ENCODE results near the gene SEMA4B.

DNA sequence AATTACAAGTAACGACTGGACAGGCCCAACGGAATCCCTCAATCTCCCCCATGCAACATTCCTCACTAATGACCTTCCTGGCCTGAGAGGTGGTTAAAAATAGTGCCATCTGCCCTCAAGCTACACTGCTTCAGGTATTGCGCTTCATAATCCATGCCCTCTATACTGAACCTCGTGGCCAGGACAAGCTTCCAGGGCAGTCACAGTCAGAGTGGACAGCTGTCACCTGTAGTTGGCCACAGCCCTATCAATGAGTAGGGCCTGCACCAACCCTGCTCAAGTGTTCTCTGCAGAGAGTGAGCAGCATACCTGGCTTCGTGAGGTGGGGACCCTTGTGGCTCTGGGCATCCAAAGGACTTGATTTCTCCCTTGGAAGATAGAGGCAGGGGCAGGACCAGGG is 46.9 kb upstream of the SEMA4B start:
- TF ChIP-seq SPI1 (IDR thresholded peaks at IDR 0.05; ENCODE audit: borderline replicate concordance, low read depth), result no peak
- TF ChIP-seq, protein P1, sequence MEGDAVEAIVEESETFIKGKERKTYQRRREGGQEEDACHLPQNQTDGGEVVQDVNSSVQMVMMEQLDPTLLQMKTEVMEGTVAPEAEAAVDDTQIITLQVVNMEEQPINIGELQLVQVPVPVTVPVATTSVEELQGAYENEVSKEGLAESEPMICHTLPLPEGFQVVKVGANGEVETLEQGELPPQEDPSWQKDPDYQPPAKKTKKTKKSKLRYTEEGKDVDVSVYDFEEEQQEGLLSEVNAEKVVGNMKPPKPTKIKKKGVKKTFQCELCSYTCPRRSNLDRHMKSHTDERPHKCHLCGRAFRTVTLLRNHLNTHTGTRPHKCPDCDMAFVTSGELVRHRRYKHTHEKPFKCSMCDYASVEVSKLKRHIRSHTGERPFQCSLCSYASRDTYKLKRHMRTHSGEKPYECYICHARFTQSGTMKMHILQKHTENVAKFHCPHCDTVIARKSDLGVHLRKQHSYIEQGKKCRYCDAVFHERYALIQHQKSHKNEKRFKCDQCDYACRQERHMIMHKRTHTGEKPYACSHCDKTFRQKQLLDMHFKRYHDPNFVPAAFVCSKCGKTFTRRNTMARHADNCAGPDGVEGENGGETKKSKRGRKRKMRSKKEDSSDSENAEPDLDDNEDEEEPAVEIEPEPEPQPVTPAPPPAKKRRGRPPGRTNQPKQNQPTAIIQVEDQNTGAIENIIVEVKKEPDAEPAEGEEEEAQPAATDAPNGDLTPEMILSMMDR (IDR thresholded peaks at IDR 0.05; ENCODE audit: insufficient read depth, low read length), result no peak
- TF ChIP-seq GABPA (IDR thresholded peaks at IDR 0.05; ENCODE audit: low read depth), result no peak
- TF ChIP-seq, protein P2, sequence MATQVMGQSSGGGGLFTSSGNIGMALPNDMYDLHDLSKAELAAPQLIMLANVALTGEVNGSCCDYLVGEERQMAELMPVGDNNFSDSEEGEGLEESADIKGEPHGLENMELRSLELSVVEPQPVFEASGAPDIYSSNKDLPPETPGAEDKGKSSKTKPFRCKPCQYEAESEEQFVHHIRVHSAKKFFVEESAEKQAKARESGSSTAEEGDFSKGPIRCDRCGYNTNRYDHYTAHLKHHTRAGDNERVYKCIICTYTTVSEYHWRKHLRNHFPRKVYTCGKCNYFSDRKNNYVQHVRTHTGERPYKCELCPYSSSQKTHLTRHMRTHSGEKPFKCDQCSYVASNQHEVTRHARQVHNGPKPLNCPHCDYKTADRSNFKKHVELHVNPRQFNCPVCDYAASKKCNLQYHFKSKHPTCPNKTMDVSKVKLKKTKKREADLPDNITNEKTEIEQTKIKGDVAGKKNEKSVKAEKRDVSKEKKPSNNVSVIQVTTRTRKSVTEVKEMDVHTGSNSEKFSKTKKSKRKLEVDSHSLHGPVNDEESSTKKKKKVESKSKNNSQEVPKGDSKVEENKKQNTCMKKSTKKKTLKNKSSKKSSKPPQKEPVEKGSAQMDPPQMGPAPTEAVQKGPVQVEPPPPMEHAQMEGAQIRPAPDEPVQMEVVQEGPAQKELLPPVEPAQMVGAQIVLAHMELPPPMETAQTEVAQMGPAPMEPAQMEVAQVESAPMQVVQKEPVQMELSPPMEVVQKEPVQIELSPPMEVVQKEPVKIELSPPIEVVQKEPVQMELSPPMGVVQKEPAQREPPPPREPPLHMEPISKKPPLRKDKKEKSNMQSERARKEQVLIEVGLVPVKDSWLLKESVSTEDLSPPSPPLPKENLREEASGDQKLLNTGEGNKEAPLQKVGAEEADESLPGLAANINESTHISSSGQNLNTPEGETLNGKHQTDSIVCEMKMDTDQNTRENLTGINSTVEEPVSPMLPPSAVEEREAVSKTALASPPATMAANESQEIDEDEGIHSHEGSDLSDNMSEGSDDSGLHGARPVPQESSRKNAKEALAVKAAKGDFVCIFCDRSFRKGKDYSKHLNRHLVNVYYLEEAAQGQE (IDR thresholded peaks at IDR 0.05; ENCODE audit: insufficient replicate concordance, low read depth), result no peak

Measured in HL-60 (cell line).